ENCODE measurements around the gene CDKN1A.
"Not testable (repeated sequence)": the region's sequence is repeated elsewhere in the genome, so short reads cannot be mapped to it uniquely, and the experiment has no call there.

The CDKN1A gene

GRCh38 chr6:36695414-36695813 lies 16.9 kb downstream of the CDKN1A start:
- no peak for DNase-seq (ENCODE audit: low read depth in 2 of 2)

GRCh38 chr6:36697481-36697903 lies 19.0 kb downstream of the CDKN1A start, which contains the start of gene RAB44:
RAB44 (plus strand) TSS chr6:36697826; CDS start chr6:36704236, 6,410 bp downstream.
- no peak for DNase-seq (ENCODE audit: low read depth in 2 of 2)

- no peak for DNase-seq (ENCODE audit: low read depth in 2 of 2)
These were observed 19.7 kb downstream of the CDKN1A start for GRCh38 chr6:36698196-36698595.

- no peak for DNase-seq (ENCODE audit: low read depth in 2 of 2)
These were observed 20.4 kb downstream of the CDKN1A start for GRCh38 chr6:36698871-36699271.

DNA sequence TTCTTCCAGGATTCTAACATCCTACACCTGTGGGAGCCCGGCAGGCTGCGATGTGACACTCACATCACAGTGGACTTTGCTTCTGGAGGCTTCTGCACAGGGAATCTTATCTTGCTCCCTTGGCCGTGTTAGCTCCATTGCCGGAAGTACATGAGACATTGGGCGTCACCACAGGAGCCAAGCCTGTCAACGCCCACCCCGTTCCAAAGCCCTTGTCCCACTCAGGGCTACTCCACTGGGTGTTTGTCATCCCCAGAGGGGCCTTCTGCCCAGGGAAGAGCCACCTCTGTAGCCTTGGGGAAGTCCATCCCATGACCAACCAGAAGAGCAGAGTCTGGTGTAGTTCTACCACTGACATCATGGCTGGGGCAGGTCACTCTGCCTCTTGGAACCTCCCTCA lies 20.8 kb downstream of the CDKN1A start:
- DNase-seq (ENCODE audit: low read depth in 2 of 2) = no peak

GRCh38 chr6:36700071-36700812 lies 21.7 kb downstream of the CDKN1A start:
- DNase-seq (ENCODE audit: low read depth in 2 of 2) = no peak

- DNase-seq (ENCODE audit: low read depth in 2 of 2) = no peak
These were observed 22.3 kb downstream of the CDKN1A start for GRCh38 chr6:36700831-36701230.

DNA sequence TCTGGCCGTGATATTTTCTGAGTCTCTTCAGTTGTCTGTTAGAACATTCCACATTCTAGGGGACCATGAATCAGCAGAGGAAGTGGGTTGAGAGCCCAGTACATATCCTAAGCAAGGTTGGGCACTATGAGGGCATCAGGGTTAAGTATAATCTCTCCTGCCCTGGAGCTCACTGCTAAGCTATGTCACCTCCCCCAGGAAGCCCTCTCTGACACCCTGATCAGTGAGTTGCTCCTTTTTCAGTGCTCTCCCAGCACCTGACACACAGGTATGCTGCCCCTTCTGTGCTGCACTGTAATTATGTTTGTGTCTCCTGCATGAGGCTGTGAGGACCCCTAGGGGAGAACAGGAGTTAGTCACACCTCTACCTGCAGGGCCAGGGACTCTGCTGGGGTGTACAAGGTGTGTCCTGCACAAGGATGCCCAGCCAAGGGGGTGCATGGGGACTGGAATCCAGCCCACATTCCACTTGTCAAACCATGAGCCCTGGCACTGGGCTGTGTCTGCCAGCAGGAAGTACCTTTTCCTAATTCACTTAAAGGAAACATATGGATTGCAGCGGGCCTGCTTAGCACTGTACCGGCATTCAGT lies 23.0 kb downstream of the CDKN1A start:
- no peak for DNase-seq (ENCODE audit: low read depth in 2 of 2)

DNA sequence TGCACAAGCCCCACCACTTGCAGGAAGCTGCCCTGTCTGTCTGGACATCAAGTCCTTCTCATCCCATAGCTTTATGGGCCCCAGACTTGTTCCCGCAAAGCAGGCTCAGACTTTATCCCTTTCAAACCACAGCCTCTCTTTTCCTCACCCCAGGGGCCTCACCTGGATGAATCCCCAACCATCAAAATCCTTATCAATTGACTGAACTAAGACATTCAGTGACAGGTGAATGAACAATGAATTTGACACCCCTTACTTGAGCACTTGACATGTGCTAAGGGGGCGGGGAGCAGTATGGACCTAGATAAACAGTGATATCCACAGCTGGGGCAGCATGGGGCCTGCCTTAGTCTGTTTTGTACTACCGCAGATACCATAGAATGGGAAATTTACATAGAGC lies 24.1 kb downstream of the CDKN1A start:
- DNase-seq (ENCODE audit: low read depth in 2 of 2) = no peak

DNA sequence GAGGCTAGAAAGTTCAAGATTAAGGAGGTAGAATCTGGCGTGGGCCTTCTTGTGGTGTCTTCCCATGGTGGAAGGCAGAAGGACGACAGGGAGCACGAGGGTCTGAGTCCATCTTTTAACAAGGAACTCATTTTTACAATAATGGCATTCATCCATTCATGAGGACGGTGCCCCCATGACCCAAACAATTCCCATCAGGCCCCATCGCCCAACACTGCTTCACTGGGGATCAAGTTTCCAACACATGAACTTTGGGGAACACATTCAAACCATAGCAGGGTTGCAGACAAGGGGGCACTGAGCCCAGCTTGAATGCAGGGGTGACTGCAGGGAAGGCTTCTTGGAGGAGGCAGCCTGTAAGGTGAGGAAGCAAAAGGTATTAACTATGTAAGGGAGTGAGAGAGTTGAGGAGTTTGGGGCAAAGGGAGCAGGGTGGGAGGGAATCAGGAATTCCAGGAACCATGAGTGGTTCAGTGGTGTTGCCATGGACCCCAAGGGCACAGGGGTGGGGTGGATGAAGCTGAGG lies 24.6 kb downstream of the CDKN1A start:
- no peak for DNase-seq (ENCODE audit: low read depth in 2 of 2)

DNA sequence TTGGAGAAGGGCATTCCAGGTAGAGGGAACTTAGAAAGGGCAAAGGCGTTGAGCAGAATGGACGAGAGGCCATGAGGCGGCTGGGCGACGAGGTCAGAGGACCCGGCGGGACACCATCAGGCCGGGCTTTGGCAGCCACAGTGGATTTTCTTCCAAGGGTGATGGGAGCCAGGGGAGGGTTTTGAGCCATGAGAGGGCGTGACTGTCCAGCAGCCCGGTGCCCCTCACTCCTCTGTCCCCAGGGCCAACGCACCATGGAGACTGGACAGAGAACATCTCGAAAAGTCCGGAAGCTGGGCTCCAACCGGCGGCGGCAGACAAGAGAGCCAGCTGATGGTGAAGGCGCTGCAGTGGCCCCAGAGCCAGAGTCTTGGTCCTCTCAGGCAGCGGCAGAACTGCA lies 25.5 kb downstream of the CDKN1A start:
- no peak for DNase-seq (ENCODE audit: low read depth in 2 of 2)

- DNase-seq (ENCODE audit: low read depth in 2 of 2) = not testable (repeated sequence)
These were observed 26.6 kb downstream of the CDKN1A start for GRCh38 chr6:36704961-36705577.

GRCh38 chr6:36706339-36706738 lies 27.8 kb downstream of the CDKN1A start:
- DNase-seq (ENCODE audit: low read depth in 2 of 2) = no peak

GRCh38 chr6:36712816-36713215 lies 34.3 kb downstream of the CDKN1A start:
- DNase-seq (ENCODE audit: low read depth in 2 of 2) = no peak

DNA sequence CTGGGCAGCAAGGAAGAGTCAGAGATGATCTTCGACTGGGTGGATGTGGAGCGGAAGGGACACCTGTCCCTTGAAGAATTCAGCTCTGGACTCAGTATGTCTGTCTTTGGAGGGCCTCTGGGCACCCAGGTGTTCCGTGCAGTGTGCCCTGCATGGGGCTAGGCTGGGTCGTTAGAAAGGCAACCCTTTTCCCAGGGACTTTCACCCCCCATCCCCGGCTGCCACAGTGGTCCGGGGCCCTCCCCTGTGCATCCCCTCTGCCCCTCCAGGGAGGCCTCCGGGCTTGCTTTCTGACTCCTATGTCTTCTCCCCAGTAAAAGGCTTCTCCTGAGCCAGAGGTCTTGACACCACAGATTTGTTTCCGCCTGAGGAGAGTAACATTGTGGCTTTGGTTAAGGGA lies 35.3 kb downstream of the CDKN1A start:
- DNase-seq (ENCODE audit: low read depth in 2 of 2) = no peak

DNA sequence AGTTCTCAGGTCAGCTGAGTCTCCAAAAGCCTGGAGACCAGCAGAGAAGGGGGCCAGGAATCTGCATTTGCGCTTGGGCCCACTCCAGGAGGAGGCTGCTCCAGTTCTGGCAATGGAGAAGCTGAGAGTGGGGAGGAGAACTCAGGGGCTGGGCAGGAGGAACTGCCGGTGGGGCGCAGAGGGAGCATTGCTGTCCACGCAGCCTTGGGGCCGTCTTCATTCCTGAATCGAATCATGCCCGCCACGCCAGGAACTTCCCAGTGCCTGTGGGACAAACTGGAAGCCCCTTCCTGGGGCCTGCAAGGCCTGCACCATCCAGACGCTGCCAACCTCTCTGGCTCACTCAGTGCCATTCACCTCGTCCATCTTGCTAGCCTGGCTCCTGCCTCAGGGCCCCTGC lies 36.0 kb downstream of the CDKN1A start:
- no peak for DNase-seq (ENCODE audit: low read depth in 2 of 2)

GRCh38 chr6:36715469-36715868 lies 37.0 kb downstream of the CDKN1A start:
- no peak for DNase-seq (ENCODE audit: low read depth in 2 of 2)

DNA sequence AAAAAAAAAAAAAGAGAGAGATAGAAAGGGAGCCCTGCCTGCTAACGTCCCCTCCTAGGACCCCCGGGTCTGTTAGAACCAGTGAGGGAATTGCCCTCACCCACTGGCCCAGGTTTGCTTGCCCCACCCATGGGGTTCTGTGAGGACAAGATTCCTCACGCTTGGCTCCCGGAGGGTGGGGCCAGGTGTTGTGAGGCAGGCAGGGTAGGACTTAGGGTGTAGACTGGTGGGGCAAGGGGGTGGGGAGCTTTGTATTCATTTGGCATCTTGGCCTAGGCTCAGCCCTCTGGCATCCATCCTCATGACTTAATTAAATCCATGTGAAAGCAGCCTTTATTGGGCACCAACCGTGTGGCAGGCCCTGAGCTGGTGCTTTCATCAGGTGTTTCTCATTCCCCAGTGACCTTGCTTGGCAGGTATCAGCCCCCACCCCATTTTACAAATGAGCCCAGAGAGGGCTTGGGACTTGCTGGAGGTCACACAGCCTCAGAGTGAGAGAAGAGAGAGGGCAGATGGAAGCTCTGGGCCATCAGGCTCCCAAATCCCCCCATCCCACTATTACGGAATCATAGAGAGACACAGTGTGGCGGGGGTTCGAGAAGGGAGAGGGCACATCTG lies 38.1 kb downstream of the CDKN1A start:
- no peak for DNase-seq (ENCODE audit: low read depth in 2 of 2)

DNA sequence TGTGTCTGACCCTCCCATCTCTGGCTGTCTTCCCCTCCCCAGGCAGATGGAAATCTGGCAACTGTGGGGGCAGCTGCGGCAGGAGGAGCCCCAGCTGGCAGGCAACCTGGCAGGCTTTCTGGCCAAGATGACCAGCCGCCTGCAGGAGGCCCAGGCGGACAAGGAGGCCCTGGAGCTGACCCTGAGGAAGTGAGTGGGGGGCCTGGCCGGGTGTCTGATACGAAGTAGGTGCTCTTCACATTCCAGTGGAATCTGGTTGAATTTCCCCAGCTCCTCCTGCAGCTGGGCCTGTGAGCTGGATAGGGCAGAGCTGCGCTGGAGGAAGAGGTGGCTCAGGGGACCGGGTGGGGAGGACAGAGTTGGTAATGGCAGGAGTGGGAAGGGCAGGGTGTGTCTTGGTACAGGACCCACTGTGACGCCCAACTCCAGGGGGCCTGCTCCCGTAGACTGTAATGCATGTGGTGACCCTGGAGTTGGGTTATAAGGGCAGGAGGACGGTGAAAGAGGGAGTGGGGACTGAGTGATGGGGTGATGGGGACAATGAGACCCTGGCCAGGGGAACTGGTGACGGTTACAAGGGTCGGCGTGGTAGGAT lies 38.8 kb downstream of the CDKN1A start:
- no peak for DNase-seq (ENCODE audit: low read depth in 2 of 2)

- no peak for DNase-seq (ENCODE audit: low read depth in 2 of 2)
These were observed 39.5 kb downstream of the CDKN1A start for GRCh38 chr6:36717871-36718540.

GRCh38 chr6:36718560-36718959 lies 40.0 kb downstream of the CDKN1A start:
- DNase-seq (ENCODE audit: low read depth in 2 of 2) = no peak

Measured in activated CD8-positive, alpha-beta memory T cell treated with anti-CD3 and anti-CD28 coated beads for 4 hours (primary cell).